GM12878 (cell line): ENCODE measurements around the gene MLLT3. TPM values are rescaled to one million over a fixed set of nuclear protein-coding genes. Genes with fewer than 3 reads are reported as not detected.

Source experiments
- ATF7 ChIP-seq: fragments of 450-650 bp; IDR thresholded peaks from 2 replicates; pipeline ENCODE4 v1.6.1; 2016; ENCODE audit warnings: low read depth, mild to moderate bottlenecking
- FOS ChIP-seq: IDR thresholded peaks from 3 replicates; pipeline ENCODE4 v1.6.1; 2011; ENCODE audit warnings: borderline replicate concordance; ENCODE audit not compliant: insufficient read length; ENCODE audit errors: extremely low read depth
- FOXM1 ChIP-seq: IDR thresholded peaks from 2 replicates; pipeline ENCODE4 v1.6.1; 2012; ENCODE audit warnings: low read depth, mild to moderate bottlenecking, inconsistent platforms, low read length, moderate library complexity
- JUNB ChIP-seq: IDR thresholded peaks from 2 replicates; pipeline ENCODE4 v1.6.1; 2016; ENCODE audit warnings: antibody characterized with exemption, mild to moderate bottlenecking
- JUND ChIP-seq: IDR thresholded peaks from 2 replicates; pipeline ENCODE4 v1.6.1; 2012; ENCODE audit warnings: low read depth, mild to moderate bottlenecking, low read length, improper control_type of control experiment, moderate library complexity
- MEF2A ChIP-seq: IDR thresholded peaks from 2 replicates; pipeline ENCODE4 v1.6.1; 2011; ENCODE audit warnings: low read depth, mild to moderate bottlenecking, low read length, moderate library complexity; ENCODE audit not compliant: insufficient read depth
- MTA2 ChIP-seq: fragments of 450-650 bp; IDR thresholded peaks from 2 replicates; pipeline ENCODE4 v1.6.1; 2016; ENCODE audit warnings: low read depth, mild to moderate bottlenecking, moderate library complexity
- MXI1 ChIP-seq: fragments of 150-350 bp; IDR thresholded peaks from 2 replicates; pipeline ENCODE4 v1.6.1; 2011; ENCODE audit warnings: low read depth, mild to moderate bottlenecking, inconsistent platforms, low read length, improper control_type of control experiment
- NBN ChIP-seq: fragments of 450-650 bp; IDR thresholded peaks from 2 replicates; pipeline ENCODE4 v1.6.1; 2016
- NFIC ChIP-seq: IDR thresholded peaks from 2 replicates; pipeline ENCODE4 v1.6.1; 2012; ENCODE audit warnings: low read depth, mild to moderate bottlenecking, inconsistent platforms, low read length, moderate library complexity
- NR2F1 ChIP-seq: fragments of 450-650 bp; conservative IDR thresholded peaks from 2 replicates; pipeline ENCODE4 v1.6.1; 2017; ENCODE audit warnings: mild to moderate bottlenecking
- PML ChIP-seq: IDR thresholded peaks from 2 replicates; pipeline ENCODE4 v1.6.1; 2012; ENCODE audit warnings: low read length, inconsistent platforms
- POLR2AphosphoS2 ChIP-seq: IDR thresholded peaks from 2 replicates; pipeline ENCODE4 v1.6.1; 2011; ENCODE audit warnings: low read depth, mild to moderate bottlenecking, low read length, improper control_type of control experiment, moderate library complexity
- RCOR1 ChIP-seq: conservative IDR thresholded peaks from 2 replicates; pipeline ENCODE4 v1.6.1; 2012; ENCODE audit warnings: low read depth, low read length, improper control_type of control experiment
- SUPT20H ChIP-seq: IDR thresholded peaks from 2 replicates; pipeline ENCODE4 v1.6.1; 2011; ENCODE audit warnings: low read depth, mild to moderate bottlenecking, low read length, moderate library complexity, borderline replicate concordance; ENCODE audit not compliant: control insufficient read depth
- TCF3 ChIP-seq: IDR thresholded peaks from 2 replicates; pipeline ENCODE4 v1.6.1; 2012; ENCODE audit warnings: low read depth, mild to moderate bottlenecking, low read length, borderline replicate concordance; ENCODE audit not compliant: insufficient read depth
- TCF7 ChIP-seq: IDR thresholded peaks from 2 replicates; pipeline ENCODE4 v1.6.1; 2014; ENCODE audit warnings: antibody characterized with exemption, borderline replicate concordance
- YBX1 ChIP-seq: fragments of 450-650 bp; IDR thresholded peaks from 2 replicates; pipeline ENCODE4 v1.6.1; 2016; ENCODE audit warnings: antibody characterized with exemption
- polyA plus RNA-seq, 11 experiments: library from polyadenylated mRNA; depleted of rRNA in 4 of 11; unstranded in 6 of 11; stranded (reverse) in 5 of 11; fragments of >200 nt; fragmentation: Nextera tagmentation in 4 of 11; fragmentation: Illumina TruSeq in 1 of 11; extraction: Ambion mirVana in 4 of 11; extraction: Trizol in 1 of 11; gene quantifications; 1 replicate in 1 of 11; 2 replicates in 10 of 11; pipeline versions ENCODE4 v1.2.1 to v1.2.3, GENCODE V29; 2011 to 2016; ENCODE audit warnings: inconsistent platforms in 2 of 11, missing spikeins in 2 of 11, low read depth in 1 of 11
- total RNA-seq, 4 experiments: library from RNA; depleted of rRNA in 3 of 4; stranded (reverse); fragments of >200 nt in 3 of 4; fragmentation: Illumina TruSeq in 1 of 4; extraction: Trizol in 1 of 4; gene quantifications; 2 replicates each; pipeline versions ENCODE4 v1.2.1 to v1.2.3, GENCODE V29; 2013 to 2021
- TF ChIP-seq, protein P1 (sequence below): fragments of 450-650 bp; IDR thresholded peaks from 2 replicates; pipeline ENCODE4 v1.6.1; 2017; ENCODE audit warnings: low read depth, mild to moderate bottlenecking, moderate library complexity
- TF ChIP-seq, protein P2 (sequence below): fragments of 450-650 bp; IDR thresholded peaks from 2 replicates; pipeline ENCODE4 v1.6.1; 2017; ENCODE audit warnings: antibody characterized with exemption, mild to moderate bottlenecking, moderate library complexity
- TF ChIP-seq, protein P3 (sequence below): fragments of 450-650 bp; formaldehyde crosslinking; IDR thresholded peaks from 2 replicates; pipeline ENCODE4 v1.4.0; 2022; ENCODE audit warnings: mild to moderate bottlenecking, moderate library complexity
- TF ChIP-seq, protein P4 (sequence below): fragments of 450-650 bp; IDR thresholded peaks from 2 replicates; pipeline ENCODE4 v1.6.1; 2017; ENCODE audit warnings: borderline replicate concordance

MLLT3 gene
- total and polyA plus RNA-seq, 10 of the 15 experiments (the other 5 are each of a cell fraction or from before 2014, with no cell fraction given): 17.7 to 72.3 (median 35.6) TPM

DNA sequence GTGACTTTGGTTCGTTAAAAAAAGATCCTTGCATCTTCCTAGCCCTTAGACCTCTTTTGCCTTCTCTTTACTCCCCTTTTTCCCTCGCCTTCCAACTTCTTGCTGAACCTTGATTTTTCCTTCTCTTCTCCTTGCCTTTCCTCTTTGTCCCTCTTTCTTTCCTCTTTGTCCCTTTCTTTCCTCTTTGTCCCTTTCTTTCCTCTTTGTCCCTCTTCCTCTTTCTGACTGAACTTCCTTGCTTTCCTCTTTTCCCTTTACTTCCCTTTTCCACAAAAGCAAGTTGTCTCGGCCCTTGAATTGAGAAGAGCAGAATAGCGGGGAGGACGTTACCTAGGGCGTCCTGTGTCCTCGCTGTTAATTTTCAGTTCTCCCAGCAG lies 1.4 kb upstream of the MLLT3 start (continued):
- TF ChIP-seq, protein P1, sequence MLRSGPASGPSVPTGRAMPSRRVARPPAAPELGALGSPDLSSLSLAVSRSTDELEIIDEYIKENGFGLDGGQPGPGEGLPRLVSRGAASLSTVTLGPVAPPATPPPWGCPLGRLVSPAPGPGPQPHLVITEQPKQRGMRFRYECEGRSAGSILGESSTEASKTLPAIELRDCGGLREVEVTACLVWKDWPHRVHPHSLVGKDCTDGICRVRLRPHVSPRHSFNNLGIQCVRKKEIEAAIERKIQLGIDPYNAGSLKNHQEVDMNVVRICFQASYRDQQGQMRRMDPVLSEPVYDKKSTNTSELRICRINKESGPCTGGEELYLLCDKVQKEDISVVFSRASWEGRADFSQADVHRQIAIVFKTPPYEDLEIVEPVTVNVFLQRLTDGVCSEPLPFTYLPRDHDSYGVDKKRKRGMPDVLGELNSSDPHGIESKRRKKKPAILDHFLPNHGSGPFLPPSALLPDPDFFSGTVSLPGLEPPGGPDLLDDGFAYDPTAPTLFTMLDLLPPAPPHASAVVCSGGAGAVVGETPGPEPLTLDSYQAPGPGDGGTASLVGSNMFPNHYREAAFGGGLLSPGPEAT: peak; percentile 71
- no peak for TF ChIP-seq JUND
- no peak for TF ChIP-seq TCF7
- TF ChIP-seq, protein P2, sequence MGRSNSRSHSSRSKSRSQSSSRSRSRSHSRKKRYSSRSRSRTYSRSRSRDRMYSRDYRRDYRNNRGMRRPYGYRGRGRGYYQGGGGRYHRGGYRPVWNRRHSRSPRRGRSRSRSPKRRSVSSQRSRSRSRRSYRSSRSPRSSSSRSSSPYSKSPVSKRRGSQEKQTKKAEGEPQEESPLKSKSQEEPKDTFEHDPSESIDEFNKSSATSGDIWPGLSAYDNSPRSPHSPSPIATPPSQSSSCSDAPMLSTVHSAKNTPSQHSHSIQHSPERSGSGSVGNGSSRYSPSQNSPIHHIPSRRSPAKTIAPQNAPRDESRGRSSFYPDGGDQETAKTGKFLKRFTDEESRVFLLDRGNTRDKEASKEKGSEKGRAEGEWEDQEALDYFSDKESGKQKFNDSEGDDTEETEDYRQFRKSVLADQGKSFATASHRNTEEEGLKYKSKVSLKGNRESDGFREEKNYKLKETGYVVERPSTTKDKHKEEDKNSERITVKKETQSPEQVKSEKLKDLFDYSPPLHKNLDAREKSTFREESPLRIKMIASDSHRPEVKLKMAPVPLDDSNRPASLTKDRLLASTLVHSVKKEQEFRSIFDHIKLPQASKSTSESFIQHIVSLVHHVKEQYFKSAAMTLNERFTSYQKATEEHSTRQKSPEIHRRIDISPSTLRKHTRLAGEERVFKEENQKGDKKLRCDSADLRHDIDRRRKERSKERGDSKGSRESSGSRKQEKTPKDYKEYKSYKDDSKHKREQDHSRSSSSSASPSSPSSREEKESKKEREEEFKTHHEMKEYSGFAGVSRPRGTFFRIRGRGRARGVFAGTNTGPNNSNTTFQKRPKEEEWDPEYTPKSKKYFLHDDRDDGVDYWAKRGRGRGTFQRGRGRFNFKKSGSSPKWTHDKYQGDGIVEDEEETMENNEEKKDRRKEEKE: no peak
- TF ChIP-seq SUPT20H: no peak
- 0 out of 2 replicates have a peak, but pooled peaks have one; percentile 7 for TF ChIP-seq MXI1
- TF ChIP-seq MTA2: peak; percentile 36; the same call in 1 of the 2 replicates
- peak; percentile 92 for TF ChIP-seq NBN
- 0 out of 2 replicates have a peak, but pooled peaks have one; percentile 61 for TF ChIP-seq YBX1
- no peak for TF ChIP-seq JUNB
- TF ChIP-seq TCF3: no peak
- peak; percentile 48; the same call in 1 of the 2 replicates for TF ChIP-seq ATF7
- TF ChIP-seq POLR2AphosphoS2: no peak
- TF ChIP-seq, protein P3, sequence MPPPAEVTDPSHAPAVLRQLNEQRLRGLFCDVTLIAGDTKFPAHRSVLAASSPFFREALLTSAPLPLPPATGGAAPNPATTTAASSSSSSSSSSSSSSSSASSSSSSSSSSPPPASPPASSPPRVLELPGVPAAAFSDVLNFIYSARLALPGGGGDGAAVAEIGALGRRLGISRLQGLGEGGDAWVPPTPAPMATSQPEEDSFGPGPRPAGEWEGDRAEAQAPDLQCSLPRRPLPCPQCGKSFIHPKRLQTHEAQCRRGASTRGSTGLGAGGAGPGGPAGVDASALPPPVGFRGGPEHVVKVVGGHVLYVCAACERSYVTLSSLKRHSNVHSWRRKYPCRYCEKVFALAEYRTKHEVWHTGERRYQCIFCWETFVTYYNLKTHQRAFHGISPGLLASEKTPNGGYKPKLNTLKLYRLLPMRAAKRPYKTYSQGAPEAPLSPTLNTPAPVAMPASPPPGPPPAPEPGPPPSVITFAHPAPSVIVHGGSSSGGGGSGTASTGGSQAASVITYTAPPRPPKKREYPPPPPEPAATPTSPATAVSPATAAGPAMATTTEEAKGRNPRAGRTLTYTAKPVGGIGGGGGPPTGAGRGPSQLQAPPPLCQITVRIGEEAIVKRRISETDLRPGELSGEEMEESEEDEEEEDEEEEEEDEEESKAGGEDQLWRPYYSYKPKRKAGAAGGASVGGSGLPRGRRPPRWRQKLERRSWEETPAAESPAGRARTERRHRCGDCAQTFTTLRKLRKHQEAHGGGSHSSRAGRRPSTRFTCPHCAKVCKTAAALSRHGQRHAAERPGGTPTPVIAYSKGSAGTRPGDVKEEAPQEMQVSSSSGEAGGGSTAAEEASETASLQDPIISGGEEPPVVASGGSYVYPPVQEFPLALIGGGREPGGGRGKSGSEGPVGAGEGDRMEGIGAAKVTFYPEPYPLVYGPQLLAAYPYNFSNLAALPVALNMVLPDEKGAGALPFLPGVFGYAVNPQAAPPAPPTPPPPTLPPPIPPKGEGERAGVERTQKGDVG (CRISPR knock-in tag): no peak
- no peak; the same call in 1 of the 2 replicates for TF ChIP-seq NFIC
- TF ChIP-seq PML: no peak
- no peak for TF ChIP-seq RCOR1
- no peak for TF ChIP-seq NR2F1
- no peak for TF ChIP-seq FOXM1
- TF ChIP-seq FOS: no peak
- TF ChIP-seq MEF2A: no peak
- TF ChIP-seq, protein P4, sequence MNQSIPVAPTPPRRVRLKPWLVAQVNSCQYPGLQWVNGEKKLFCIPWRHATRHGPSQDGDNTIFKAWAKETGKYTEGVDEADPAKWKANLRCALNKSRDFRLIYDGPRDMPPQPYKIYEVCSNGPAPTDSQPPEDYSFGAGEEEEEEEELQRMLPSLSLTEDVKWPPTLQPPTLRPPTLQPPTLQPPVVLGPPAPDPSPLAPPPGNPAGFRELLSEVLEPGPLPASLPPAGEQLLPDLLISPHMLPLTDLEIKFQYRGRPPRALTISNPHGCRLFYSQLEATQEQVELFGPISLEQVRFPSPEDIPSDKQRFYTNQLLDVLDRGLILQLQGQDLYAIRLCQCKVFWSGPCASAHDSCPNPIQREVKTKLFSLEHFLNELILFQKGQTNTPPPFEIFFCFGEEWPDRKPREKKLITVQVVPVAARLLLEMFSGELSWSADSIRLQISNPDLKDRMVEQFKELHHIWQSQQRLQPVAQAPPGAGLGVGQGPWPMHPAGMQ: no peak
